ENCODE data around the gene AGRP.

- TF ChIP-seq GATA2 (IDR thresholded peaks at IDR 0.05; ENCODE audit: low read depth, low read length) (no peak), GATA3 (IDR thresholded peaks at IDR 0.05; ENCODE audit: low read depth, low read length) (no peak)
Observed at GRCh38 chr16:67482233-67482924, 968 bp downstream of the AGRP start.

All from SH-SY5Y (cell line).